GM21529 (cell line): Measurements from ENCODE around the gene ABHD10.

Experiments
- ATAC-seq: cut with Tn5 transposase; IDR thresholded peaks from one replicate; pipeline ENCODE4 v1.9.1; 2021; ENCODE audit not compliant: unreplicated experiment

The ABHD10 gene

DNA sequence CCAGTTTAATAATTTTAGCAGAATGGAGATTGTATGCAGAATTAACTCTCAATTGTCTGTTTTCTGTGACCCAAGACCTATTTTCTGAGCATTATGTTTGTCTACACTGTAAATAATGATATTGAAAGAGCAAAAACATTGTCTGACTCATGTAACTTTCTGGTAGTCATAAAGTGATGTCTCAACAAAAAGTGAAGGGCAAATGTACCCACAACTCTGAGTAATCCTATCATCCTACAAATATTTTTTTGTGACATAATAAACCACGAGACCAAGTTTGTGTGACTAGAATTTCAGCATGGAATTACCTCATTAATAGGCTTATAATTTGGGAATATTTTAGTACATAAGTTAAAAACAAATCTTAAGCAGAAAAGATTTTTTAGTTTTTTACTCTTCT lies 15.4 kb upstream of the ABHD10 start:
- ATAC-seq = no peak

- no peak for ATAC-seq
Measured at GRCh38 chr3:111965484-111965883, 13.3 kb upstream of the ABHD10 start.

GRCh38 chr3:111967068-111967467 lies 11.8 kb upstream of the ABHD10 start:
- ATAC-seq = no peak

GRCh38 chr3:111967651-111968274 lies 11.1 kb upstream of the ABHD10 start:
- peak; percentile 95 for ATAC-seq

DNA sequence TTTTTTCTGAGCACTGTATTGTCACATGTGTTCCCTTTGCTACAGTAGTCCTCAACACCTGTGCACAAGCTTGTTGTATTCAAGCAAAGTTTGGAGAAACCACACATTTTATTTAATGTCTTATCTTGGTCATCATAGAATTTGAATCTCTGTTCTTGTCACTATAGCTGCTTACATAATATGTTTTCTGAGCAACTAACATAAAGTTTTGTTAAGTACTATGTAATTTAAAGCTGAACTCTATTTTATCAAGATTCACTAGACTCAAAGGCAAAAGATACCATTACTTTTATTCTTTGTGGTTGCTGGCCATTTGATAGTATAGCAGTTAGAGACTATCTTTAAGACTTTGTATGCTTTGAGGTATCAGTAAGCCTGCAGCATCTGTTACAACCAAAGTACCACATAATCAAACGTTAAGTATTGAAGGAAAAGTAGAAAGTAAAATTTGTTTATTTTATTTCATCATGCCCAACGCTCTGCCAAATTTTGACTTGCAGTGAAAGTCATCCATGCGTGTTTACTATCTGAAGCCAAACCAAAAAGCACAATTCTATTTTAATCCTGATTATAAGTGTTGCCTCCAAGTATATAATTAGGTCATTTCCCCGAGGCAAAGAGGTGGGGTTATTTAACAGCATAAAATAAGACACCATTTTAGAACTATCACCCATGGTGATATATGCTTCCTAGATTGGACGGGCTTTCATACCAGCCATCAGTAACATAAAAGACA lies 10.3 kb upstream of the ABHD10 start:
- no peak for ATAC-seq

GRCh38 chr3:111970376-111970775 lies 8.4 kb upstream of the ABHD10 start:
- ATAC-seq = no peak

GRCh38 chr3:111971533-111972130 lies 7.2 kb upstream of the ABHD10 start:
- no peak for ATAC-seq

DNA sequence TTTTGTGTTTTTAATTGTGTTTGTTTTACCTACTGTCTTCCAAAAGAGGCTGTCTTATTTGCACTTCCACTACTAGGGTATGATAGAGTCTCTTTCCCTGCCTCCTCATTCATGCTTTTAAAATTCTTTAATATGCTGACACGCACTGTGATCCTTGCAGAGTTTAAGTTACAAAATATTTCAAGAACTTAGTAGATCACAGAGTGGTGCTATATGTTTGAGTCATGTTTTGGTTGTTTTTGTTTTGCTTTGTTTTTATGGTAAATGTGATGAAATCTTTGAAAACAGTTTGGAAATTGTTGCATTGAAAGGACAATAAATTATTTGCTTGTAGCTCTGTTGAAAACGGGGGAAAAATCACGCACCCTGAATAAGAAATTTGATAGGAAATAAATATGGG lies 5.9 kb upstream of the ABHD10 start:
- no peak for ATAC-seq

- ATAC-seq = no peak
Measured at GRCh38 chr3:111975131-111975530, 3.7 kb upstream of the ABHD10 start.

DNA sequence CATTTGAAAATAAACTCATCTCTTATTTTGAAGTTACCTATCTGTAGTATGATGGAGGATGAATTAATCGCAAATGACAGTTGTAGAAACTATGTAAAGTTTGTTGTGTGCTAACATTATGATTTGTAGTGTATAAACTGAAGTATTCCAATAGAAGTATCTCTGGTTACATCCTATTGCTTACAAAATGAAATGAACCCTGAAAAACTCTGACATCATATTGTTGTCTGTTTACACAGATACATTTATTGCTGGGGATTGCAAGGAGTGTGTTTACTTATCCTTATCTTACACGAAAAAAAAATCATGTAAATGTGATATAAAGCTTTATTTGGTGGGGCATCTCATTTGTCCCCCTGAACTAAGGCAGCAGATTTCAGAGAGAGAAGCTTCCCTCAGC lies 2.6 kb upstream of the ABHD10 start:
- no peak for ATAC-seq

GRCh38 chr3:111979434-111980038 lies 710 bp downstream of the ABHD10 start:
- ATAC-seq = peak; percentile 33

DNA sequence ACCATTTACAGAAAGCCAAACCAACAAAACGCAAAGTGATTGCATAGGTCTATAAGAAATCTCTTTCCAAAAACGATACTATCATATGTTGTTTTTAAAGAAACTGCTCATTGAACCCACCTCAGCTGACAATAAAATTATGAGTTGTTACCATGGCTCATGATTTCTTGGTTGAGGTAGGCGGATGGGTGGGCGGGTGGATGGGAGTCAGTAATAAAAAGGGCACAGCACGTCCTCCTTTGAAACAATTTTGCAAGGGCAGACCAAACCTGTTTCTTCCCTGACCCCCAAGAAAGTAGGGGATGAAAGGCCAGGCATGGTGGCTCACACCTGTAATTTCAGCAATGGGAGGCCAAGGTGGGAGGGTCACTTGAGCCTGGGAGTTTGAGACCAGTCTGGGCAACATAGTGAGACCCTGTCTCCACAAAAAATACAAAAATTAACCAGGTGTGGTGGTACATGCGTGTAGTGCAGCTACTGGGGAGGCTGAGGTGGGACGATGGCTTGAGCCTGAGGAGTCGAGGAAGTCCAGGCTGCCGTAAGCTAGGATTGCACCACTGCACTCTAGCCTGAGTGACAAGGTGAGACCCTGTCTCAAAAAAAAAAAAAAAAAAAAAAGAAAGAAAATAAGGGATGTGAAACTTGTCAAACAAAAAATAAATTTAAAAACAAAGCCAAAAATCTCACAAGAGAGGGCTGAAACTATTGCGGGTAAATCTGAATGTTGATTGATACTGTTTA lies 2.1 kb downstream of the ABHD10 start:
- ATAC-seq = no peak

GRCh38 chr3:111981457-111981763 lies 2.6 kb downstream of the ABHD10 start:
- no peak for ATAC-seq

GRCh38 chr3:111984636-111985298 lies 5.9 kb downstream of the ABHD10 start:
- no peak for ATAC-seq

GRCh38 chr3:111986800-111987199 lies 8.0 kb downstream of the ABHD10 start:
- no peak for ATAC-seq

DNA sequence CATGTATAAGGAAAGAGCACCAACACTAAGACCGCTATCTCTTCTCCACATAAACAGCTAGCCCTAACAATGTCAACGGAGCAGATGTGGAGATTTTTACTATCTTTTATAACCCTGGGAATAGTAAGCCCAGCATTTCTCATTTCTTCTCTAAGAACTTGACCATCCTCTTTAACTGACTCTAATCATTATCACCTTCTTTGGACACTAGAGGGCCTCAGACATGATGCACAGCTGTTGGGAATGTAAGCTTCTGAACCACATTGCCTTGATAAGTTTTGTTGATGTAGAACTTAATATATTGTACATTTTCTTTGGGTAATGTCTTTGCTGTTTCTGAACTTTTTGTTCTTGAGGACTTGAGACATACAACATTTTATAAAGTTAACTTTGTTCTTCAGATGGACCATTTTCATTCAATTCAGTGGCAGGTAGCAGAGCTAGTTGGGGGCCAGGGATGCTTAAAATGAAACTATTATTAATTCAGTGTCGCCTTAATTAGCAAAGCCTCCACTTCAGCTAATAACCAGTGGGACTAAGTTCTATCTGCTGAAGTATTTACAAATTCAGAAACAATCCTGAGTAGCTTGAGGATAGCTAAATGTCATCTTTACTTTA lies 10.3 kb downstream of the ABHD10 start:
- peak; percentile 96 for ATAC-seq

DNA sequence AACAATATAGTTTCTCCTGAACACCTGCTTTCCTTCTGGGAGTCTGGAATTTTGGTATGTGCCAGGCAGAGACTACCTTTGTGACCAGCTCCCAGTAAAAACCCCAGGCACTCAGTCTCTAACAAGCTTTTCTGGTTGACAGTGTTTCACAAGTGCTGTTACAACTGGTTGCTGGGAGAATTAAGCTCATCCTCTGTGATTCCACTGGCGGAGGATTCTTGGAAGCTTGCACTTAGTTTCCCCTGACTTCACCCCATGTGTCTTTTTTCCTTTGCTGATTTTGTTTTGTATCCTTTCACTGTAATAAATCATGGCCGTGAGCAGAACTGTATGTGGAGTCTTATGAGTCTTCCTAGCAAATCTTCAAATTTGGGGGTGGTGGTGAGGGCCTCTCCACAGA lies 14.2 kb downstream of the ABHD10 start:
- no peak for ATAC-seq

GRCh38 chr3:111998636-111999483 lies 20.0 kb downstream of the ABHD10 start, which contains the start of gene TAGLN3:
TAGLN3 (plus strand) TSS chr3:111998922; CDS start chr3:111999423, 501 bp downstream.
- ATAC-seq = no peak
